Suppressor macrophage treated with lipopolysaccharide for 4 hours (primary cell): ENCODE measurements around the gene DEFB125.
A peak's percentile ranks its signal among the peaks of the same experiment; 100 is the strongest.
"Not testable (repeated sequence)": the region's sequence is repeated elsewhere in the genome, so short reads cannot be mapped to it uniquely, and the experiment has no call there.

Source experiments
- DNase-seq: peaks from one replicate; pipeline ENCODE4 v3.0.0-alpha.2; 2020

The DEFB125 gene, protein sequence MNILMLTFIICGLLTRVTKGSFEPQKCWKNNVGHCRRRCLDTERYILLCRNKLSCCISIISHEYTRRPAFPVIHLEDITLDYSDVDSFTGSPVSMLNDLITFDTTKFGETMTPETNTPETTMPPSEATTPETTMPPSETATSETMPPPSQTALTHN

DNA sequence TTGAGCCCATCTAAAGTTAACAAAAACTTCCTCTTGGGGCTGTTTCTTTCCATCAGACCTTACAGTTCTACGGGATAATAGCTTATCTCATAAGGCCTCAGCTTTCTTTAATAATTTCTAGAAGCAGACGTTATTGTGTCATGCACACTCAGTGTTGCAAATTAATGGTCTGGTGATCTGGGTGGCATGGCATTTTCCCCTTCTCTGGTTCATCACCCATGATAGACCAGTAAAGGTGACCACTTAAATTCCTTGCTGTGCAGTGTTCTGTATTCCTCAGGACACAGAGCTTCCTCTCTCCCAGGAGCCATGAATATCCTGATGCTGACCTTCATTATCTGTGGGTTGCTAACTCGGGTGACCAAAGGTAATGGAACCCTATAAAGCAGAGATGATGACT lies at the start of gene DEFB125:
Gene DEFB125, plus strand, starts transcription at position 272 of the 400 bp plus-strand sequence. Its CDS starts 38 bp downstream, at position 310.
- DNase-seq, result no peak

DNA sequence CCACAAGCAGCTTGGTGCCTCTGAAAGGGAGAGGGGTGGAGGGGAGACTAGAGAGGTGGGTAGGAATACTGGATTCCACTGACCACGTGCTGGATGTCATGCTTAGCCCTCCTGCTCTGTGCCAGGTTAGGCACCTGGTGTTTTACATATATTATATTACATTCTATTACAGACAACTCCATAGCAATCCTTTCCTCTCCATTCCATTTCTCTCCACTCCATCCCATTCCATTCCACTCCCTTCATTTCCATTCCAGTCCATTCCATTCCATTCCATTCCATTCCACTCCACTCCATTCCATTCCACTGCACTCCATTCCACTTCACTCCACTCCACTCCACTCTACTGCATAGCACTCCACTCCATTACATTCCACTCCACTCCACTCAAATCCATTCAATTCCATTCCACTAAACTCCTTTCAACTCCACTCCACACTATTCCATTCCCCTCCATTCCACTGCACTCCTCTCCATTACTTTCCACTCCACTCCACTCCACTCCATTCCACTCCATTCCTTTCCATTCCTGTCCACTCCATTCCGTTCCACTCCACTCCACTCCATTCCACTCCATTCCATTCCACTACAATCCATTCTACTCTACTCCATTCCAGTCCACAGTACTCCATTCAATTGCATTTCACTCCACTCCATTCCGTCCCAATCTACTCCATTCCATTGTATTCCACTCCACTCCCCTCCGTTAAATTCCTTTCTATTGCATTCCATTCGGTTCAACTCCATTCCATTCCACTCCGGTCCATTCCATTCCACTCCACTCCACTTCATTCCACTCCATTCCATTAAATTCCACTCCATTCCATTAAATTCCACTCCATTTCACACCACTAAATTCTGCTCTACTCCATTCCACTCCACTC lies 27.2 kb upstream of the DEFB125 start:
- DNase-seq, result no peak

- no peak for DNase-seq
Measured at GRCh38 chr20:61230-61629, 26.2 kb upstream of the DEFB125 start.

- DNase-seq, result no peak
Measured at GRCh38 chr20:61757-62156, 25.7 kb upstream of the DEFB125 start.

DNA sequence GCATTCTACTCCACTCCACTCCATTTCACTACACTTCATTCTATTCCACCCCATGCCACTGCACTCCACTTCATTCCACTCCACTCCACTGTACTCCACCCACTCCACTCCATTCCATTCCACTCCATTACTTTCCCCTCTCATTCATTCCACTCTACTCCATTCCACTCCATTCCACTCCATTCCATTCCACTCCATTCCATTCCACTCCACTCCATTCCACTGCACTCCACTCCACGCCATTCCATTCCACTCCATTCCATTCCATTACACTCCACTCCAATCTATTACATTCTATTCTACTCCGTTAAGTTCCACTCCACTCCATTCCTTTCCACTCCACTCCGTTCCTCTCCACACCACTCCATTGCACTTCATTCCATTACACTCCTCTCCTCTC lies 25.0 kb upstream of the DEFB125 start:
- DNase-seq, result no peak

- no peak for DNase-seq
Measured at GRCh38 chr20:64026-64603, 23.4 kb upstream of the DEFB125 start.

GRCh38 chr20:64766-65322 lies 22.6 kb upstream of the DEFB125 start:
- no peak for DNase-seq

DNA sequence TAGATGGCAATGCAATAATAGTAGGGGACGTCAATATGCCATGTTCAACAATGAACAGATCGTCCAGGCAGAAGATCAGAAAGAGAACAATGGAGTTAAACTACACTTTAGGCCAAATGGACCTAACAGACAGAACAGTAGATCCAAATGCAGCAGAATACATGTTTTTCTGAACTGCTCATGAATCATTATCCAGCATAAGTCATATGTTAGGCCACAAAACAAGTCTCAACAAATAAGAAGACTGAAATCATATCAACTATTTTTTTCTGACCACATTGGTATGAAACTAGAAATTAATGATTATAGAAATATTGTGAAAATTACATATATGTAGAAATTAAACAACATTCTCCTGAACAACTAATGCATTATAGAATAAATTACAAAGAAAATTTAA lies 10.2 kb upstream of the DEFB125 start:
- DNase-seq, result no peak

DNA sequence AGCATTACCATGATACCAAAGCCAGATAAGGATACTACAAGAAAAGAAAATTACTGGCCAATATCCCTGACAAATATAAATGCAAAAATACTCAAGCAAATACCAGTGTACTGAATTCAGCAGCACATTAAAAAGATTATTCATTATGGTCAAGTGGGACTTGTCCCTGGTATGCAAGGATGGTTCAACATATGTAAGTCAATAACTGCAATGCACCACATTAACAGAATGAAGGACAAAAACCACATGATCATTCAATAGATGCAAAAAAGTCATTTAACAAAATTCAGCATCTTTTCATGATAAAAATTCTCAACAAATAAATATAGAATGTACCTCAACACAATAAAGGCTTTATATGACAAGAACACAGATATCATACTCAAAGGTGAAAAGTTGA lies 9.1 kb upstream of the DEFB125 start:
- no peak for DNase-seq

DNA sequence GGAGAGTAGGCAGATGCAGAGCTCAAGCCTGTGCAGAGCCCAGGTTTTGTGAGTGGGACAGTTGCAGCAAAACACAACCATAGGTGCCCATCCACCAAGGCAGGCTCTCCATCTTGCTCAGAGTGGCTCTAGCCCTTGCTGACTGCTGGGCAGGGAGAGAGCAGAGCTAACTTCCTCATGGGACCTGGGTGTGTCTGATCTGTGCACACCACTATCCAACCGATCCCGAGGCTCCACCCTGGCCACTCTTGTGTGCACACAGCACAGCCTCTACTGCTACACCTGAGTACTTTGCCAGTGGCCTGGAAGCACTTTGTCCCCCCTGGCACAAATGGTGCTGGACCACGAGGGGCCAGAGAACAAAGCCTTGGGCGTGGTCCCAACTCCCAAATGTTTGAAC lies 7.9 kb upstream of the DEFB125 start:
- no peak for DNase-seq

GRCh38 chr20:90651-91050 lies 3.2 kb downstream of the DEFB125 start:
- no peak for DNase-seq

GRCh38 chr20:93641-94040 lies 6.2 kb downstream of the DEFB125 start:
- no peak for DNase-seq

- no peak for DNase-seq
Measured at GRCh38 chr20:95215-95614, 7.7 kb downstream of the DEFB125 start.

- DNase-seq, result not testable (repeated sequence)
Measured at GRCh38 chr20:97691-98090, 10.2 kb downstream of the DEFB125 start.

DNA sequence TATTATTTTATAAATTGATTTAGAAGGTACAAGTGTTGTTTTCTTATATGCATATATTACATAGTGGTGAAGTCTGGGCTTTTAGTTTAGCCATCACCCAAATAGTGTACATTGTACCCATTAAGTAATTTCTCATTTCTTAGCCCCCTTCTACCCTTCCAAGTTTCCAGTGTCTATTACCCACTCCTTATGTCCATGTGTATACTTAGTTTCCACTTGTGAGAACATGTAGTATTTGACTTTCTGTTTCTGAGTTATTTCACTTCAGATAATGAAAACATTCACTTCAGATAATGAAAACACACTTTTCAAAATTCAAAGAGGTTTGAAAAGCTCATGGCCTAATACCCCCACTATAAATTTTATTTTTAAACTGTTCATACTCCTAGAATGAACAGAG lies 14.5 kb downstream of the DEFB125 start:
- no peak for DNase-seq

DNA sequence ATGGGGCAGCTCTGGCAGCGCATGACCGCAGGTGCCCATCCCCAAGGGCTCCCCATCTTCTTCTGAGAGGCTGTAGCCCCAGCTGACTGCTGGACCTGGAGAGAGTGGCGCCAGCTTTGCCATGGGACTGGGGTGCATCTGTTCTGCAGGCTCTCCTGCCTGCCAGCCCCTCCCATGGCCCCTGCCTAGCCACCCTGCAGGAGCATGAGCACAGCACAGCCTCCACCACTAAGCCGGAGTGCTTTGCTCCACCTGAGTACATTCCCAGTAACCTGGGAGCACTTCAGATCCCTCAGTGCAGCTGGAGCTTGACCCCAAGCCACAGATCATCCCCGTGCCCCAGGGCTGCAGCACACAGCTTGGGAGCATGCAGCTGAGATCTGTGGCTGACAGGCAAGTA lies 16.0 kb downstream of the DEFB125 start:
- DNase-seq, result no peak

DNA sequence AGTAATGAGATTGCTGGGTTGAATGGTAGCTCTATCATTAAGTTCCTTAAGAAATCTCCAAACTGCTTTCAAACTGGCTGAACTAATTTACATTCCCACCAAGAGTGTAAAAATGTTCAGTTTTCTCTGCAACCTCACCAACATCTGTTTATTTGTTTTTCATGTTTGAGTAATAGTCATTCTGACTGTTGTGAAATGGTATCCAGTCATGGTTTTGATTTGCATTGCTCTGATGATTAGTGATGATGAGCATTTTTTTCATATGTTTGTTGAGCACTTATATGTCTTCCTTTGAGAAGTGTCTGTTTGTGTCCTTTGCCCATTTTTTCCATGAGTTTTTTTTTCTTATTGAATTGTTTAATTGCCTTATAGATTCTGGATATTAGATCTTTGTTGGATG lies 24.9 kb downstream of the DEFB125 start:
- no peak for DNase-seq

DNA sequence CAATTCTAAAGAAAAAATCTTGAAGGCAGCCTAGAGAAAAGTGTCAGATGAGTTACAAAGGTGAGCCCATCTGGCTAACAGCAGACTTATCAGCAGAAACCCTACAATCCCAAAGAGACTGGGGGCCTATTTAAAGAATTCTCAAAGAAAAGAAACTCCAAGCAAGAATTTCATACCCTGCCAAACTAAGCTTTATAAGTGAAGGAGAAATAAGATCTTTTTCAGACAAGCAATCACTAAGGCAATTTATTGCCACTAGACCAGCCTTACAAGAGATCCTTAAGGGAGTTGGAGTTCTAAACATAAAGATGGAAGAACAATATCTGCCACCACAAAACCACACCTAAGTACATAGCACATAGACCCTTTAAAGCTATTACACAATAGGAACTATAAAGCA lies 30.0 kb downstream of the DEFB125 start:
- no peak for DNase-seq

GRCh38 chr20:129786-130323 lies 42.4 kb downstream of the DEFB125 start:
- DNase-seq, result not testable (repeated sequence)

GRCh38 chr20:137668-138490 lies 50.4 kb downstream of the DEFB125 start:
- DNase-seq, result peak; percentile 6

DNA sequence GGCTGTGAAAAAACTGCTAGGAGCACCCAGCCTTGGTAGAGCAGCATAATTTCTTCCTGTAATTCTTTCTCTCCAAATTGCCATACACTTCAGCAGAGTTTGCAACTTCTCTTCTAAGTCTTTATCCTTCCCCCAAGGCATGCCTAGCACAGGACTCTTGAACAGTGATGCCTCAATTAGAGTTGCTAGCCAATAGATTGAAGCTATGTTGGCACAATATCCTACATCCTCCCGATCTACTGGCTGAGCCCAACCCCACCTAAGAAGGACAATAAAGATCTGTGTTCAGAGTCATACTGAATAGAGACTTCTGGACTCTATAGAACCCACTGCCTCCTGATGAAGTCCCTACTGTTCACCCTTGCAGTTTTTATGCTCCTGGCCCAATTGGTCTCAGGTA lies 54.8 kb downstream of the DEFB125 start, which contains the start of gene DEFB126:
Gene DEFB126, plus strand, starts transcription at position 301 of the 400 bp plus-strand sequence. Its CDS starts 39 bp downstream, at position 340.
- DNase-seq, result no peak

DNA sequence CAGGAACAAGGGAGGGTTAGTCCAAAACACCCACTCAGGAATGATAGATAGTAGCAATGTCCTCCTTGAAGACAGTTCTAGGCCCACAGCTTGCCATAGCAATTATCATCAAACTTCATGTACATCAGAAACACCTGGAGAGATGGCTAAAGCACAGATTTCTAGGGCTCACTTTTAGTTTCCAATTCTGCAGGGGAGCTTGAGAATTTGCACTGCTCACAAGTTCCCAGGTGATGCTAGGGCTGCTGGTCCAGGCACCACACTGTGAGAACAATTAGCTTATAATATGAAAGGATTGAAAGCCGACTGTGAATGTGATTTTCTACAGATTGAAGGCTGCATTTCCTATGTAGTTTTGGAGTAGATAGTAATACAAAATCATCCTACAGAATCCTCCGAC lies 58.4 kb downstream of the DEFB125 start:
- no peak for DNase-seq
